WTC11 (cell line): ENCODE data around the gene ELN. TPM values are rescaled to one million over a fixed set of nuclear protein-coding genes. Genes with fewer than 3 reads are reported as not detected.

Experiments
- ATAC-seq: fragments of 200-7000 bp; cut with Tn5 transposase; 2 replicates; pipeline ENCODE4 v1.10.0; 2021; ENCODE audit warnings: mild to moderate bottlenecking, moderate library complexity
- CTCF ChIA-PET: fragments of 300-600 bp; sonication (Branson Sonifier 250); formaldehyde crosslinking; loops from one replicate; lab custom pipeline; 2021; ENCODE audit warnings: antibody characterized with exemption; lab: Charles Lee
- POLR2A ChIA-PET: fragments of 350-600 bp; sonication (Branson Sonifier 250); formaldehyde crosslinking; loops from one replicate; lab custom pipeline; 2021; ENCODE audit warnings: antibody characterized with exemption; lab: Charles Lee
- DNase-seq: peaks from one replicate; pipeline ENCODE4 v3.0.0; 2021; ENCODE audit warnings: low spot score
- H3K27ac Mint-ChIP-seq: 2 replicates; pipeline ENCODE4 v1.8.0; 2021; ENCODE audit warnings: mixed read lengths
- H3K27me3 Mint-ChIP-seq: 2 replicates; pipeline ENCODE4 v1.8.0; 2021; ENCODE audit warnings: low read depth, mild to moderate bottlenecking, moderate library complexity, mixed read lengths
- H3K36me3 Mint-ChIP-seq: 2 replicates; pipeline ENCODE4 v1.8.0; 2021; ENCODE audit warnings: mixed read lengths
- H3K4me1 Mint-ChIP-seq: 2 replicates; pipeline ENCODE4 v1.8.0; 2022; ENCODE audit warnings: mixed read lengths
- H3K4me3 Mint-ChIP-seq: 2 replicates; pipeline ENCODE4 v1.8.0; 2021; ENCODE audit warnings: mild to moderate bottlenecking, moderate library complexity, mixed read lengths
- H3K9me3 Mint-ChIP-seq: 2 replicates; pipeline ENCODE4 v1.8.0; 2021; ENCODE audit warnings: mixed read lengths
- ATF1 ChIP-seq: sonication (generic); formaldehyde crosslinking; IDR thresholded peaks from 2 replicates; pipeline ENCODE4 v1.8.1; 2023; ENCODE audit warnings: mild to moderate bottlenecking, moderate library complexity, missing genetic modification reagents
- CREM ChIP-seq: sonication (generic); formaldehyde crosslinking; IDR thresholded peaks from 2 replicates; pipeline ENCODE4 v1.8.1; 2022; ENCODE audit warnings: mild to moderate bottlenecking, missing genetic modification reagents, moderate library complexity
- E2F1 ChIP-seq: sonication (generic); formaldehyde crosslinking; IDR thresholded peaks from 2 replicates; pipeline ENCODE4 v1.8.0; 2022; ENCODE audit warnings: mild to moderate bottlenecking, missing genetic modification reagents
- ELF4 ChIP-seq: sonication (generic); formaldehyde crosslinking; IDR thresholded peaks from 2 replicates; pipeline ENCODE4 v1.8.1; 2022; ENCODE audit warnings: low read depth, mild to moderate bottlenecking, moderate library complexity, missing genetic modification reagents
- FOXP1 ChIP-seq: sonication (generic); formaldehyde crosslinking; IDR thresholded peaks from 2 replicates; pipeline ENCODE4 v1.8.0; 2022; ENCODE audit warnings: missing genetic modification reagents, mild to moderate bottlenecking, moderate library complexity, borderline replicate concordance
- HMGA2 ChIP-seq: fragments of 250-450 bp; sonication (Bioruptor Pico); IDR thresholded peaks from 2 replicates; pipeline ENCODE4 v1.4.0; 2021; ENCODE audit warnings: mild to moderate bottlenecking, moderate library complexity
- JUN ChIP-seq: sonication (generic); formaldehyde crosslinking; IDR thresholded peaks from 2 replicates; pipeline ENCODE4 v1.8.0; 2023; ENCODE audit warnings: mild to moderate bottlenecking, missing genetic modification reagents
- MAX ChIP-seq: sonication (generic); formaldehyde crosslinking; IDR thresholded peaks from 2 replicates; pipeline ENCODE4 v1.8.0; 2022; ENCODE audit warnings: mild to moderate bottlenecking, missing genetic modification reagents
- MXD4 ChIP-seq: fragments of 250-450 bp; sonication (Bioruptor Pico); IDR thresholded peaks from 2 replicates; pipeline ENCODE4 v1.8.0; 2021; ENCODE audit warnings: mild to moderate bottlenecking, moderate library complexity, borderline replicate concordance
- NFYB ChIP-seq: sonication (generic); formaldehyde crosslinking; conservative IDR thresholded peaks from 2 replicates; pipeline ENCODE4 v1.8.0; 2022; ENCODE audit warnings: low read depth, missing genetic modification reagents
- OVOL2 ChIP-seq: fragments of 250-450 bp; sonication (Bioruptor Pico); IDR thresholded peaks from 2 replicates; pipeline ENCODE4 v1.9.0; 2021; ENCODE audit warnings: mild to moderate bottlenecking, borderline replicate concordance
- RORB ChIP-seq: fragments of 250-450 bp; sonication (Bioruptor Pico); IDR thresholded peaks from 2 replicates; pipeline ENCODE4 v1.9.0; 2021; ENCODE audit warnings: mild to moderate bottlenecking
- SMAD3 ChIP-seq: sonication (generic); formaldehyde crosslinking; IDR thresholded peaks from 2 replicates; pipeline ENCODE4 v1.8.0; 2022; ENCODE audit warnings: missing genetic modification reagents, mild to moderate bottlenecking, borderline replicate concordance
- TEAD4 ChIP-seq: sonication (generic); formaldehyde crosslinking; IDR thresholded peaks from 2 replicates; pipeline ENCODE4 v1.8.0; 2022; ENCODE audit warnings: mild to moderate bottlenecking, missing genetic modification reagents
- USF2 ChIP-seq: sonication (generic); formaldehyde crosslinking; IDR thresholded peaks from 2 replicates; pipeline ENCODE4 v1.8.1; 2023; ENCODE audit warnings: mild to moderate bottlenecking, missing genetic modification reagents, moderate library complexity
- ZNF138 ChIP-seq: sonication (generic); formaldehyde crosslinking; conservative IDR thresholded peaks from 2 replicates; pipeline ENCODE4 v1.8.1; 2022; ENCODE audit warnings: mild to moderate bottlenecking, moderate library complexity, missing genetic modification reagents
- ZNF281 ChIP-seq: sonication (generic); formaldehyde crosslinking; IDR thresholded peaks from 2 replicates; pipeline ENCODE4 v1.8.0; 2023; ENCODE audit warnings: mild to moderate bottlenecking, missing genetic modification reagents
- ZNF317 ChIP-seq: sonication (generic); formaldehyde crosslinking; IDR thresholded peaks from 2 replicates; pipeline ENCODE4 v1.8.1; 2023; ENCODE audit warnings: low read depth, mild to moderate bottlenecking, moderate library complexity, missing genetic modification reagents, borderline replicate concordance
- ZNF396 ChIP-seq: fragments of 250-450 bp; sonication (Bioruptor Pico); IDR thresholded peaks from 2 replicates; pipeline ENCODE4 v1.8.0; 2021; ENCODE audit warnings: mild to moderate bottlenecking, moderate library complexity, borderline replicate concordance
- ZNF671 ChIP-seq: fragments of 250-450 bp; sonication (Bioruptor Pico); IDR thresholded peaks from 2 replicates; pipeline ENCODE4 v1.8.0; 2021; ENCODE audit warnings: mild to moderate bottlenecking
- total RNA-seq: library from RNA; stranded (reverse); gene quantifications from 3 replicates; pipeline ENCODE4 v1.2.3, GENCODE V29; 2021
- TF ChIP-seq, protein P1 (sequence below): sonication (generic); formaldehyde crosslinking; IDR thresholded peaks from 2 replicates; pipeline ENCODE4 v1.8.1; 2023; ENCODE audit warnings: mild to moderate bottlenecking, missing genetic modification reagents, moderate library complexity
- TF ChIP-seq, protein P2 (sequence below): sonication (generic); formaldehyde crosslinking; IDR thresholded peaks from 2 replicates; pipeline ENCODE4 v1.8.1; 2022; ENCODE audit warnings: mild to moderate bottlenecking, moderate library complexity, missing genetic modification reagents

The ELN gene
- total RNA-seq, 1 experiment from 2014 or later = 3.3 TPM

DNA sequence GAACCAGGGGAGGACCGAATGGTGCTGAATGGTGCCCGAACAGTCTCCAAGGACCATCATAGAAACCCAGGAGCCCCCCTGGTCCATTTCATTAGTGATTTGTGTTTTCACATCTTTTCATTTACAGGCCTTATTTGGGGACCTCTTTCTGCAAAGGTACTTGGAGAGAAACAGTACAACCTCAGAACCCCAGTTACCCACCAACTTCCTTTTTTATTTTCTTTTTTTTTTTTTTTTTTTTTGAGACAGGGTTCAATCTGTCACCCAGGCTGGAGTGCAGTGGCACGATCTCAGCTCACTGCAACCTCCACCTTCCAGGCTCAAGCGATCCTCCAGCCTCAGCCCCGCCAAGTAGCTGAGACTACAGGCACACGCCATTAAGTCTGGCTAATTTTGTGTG lies 13.0 kb upstream of the ELN start:
- no peaks in the 10 kb centered on the region for H3K36me3 Mint-ChIP-seq
- no peaks in the 10 kb centered on the region for H3K9me3 Mint-ChIP-seq
- H3K4me1 Mint-ChIP-seq = peaks cover 5% of the 10 kb centered on the region
- no peak for ATAC-seq
- ChIA-PET POLR2A (no interaction called here), CTCF (interaction anchor here (1.3 to 2.4 kb wide), 2 partner anchors 12 to 43 kb away, joined by 5 to 22 read pairs; partner anchors contain the start of gene ELN)
- no peak for DNase-seq
- no peaks in the 10 kb centered on the region for H3K27me3 Mint-ChIP-seq
- TF ChIP-seq CREM (CRISPR knock-in tag) (no peak), NFYB (CRISPR knock-in tag) (no peak), ZNF138 (CRISPR knock-in tag) (no peak), HMGA2 (no peak)
- no peak overlapping the region for H3K4me3 Mint-ChIP-seq
- no peak overlapping the region for H3K27ac Mint-ChIP-seq

DNA sequence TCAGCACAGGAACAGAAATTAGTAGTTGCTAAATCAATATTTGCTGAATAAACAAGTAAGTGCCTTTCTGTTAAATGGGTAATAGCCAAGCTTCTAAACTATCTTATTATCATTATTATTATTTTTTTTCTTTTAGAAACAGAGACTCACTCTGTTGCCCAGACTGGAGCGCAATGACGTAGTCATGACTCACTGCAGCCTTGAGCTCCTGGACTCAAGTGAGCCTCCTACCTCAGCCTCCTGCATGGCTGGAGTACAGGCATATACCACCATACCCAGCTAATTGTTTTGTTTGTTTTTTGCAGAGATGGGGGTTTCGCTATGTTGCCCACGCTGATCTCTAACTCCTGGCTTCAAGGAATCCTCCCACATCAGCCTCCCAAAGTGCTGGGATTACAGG lies 12.3 kb upstream of the ELN start:
- Mint-ChIP-seq H3K27ac (no peak overlapping the region), H3K27me3 (no peaks in the 10 kb centered on the region), H3K4me3 (no peak overlapping the region), H3K4me1 (peaks cover 5% of the 10 kb centered on the region), H3K9me3 (no peaks in the 10 kb centered on the region), H3K36me3 (no peaks in the 10 kb centered on the region)
- DNase-seq (no peak), ATAC-seq (no peak)
- TF ChIP-seq ZNF671 (CRISPR knock-in tag) = no peak
- TF ChIP-seq OVOL2 (CRISPR knock-in tag) = no peak
- no peak for TF ChIP-seq ZNF138 (CRISPR knock-in tag)
- no peak for TF ChIP-seq ATF1 (CRISPR knock-in tag)
- TF ChIP-seq, protein P1, sequence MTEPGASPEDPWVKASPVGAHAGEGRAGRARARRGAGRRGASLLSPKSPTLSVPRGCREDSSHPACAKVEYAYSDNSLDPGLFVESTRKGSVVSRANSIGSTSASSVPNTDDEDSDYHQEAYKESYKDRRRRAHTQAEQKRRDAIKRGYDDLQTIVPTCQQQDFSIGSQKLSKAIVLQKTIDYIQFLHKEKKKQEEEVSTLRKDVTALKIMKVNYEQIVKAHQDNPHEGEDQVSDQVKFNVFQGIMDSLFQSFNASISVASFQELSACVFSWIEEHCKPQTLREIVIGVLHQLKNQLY (CRISPR knock-in tag) = no peak
- no peak for TF ChIP-seq JUN (CRISPR knock-in tag)
- ChIA-PET POLR2A (no interaction called here), CTCF (interaction anchor here (2.4 kb wide), 1 partner anchor 11 kb away, joined by 22 read pairs; the partner anchor contains the start of gene ELN)

GRCh38 chr7:74017125-74017524 lies 10.8 kb upstream of the ELN start:
- no peak overlapping the region for H3K4me3 Mint-ChIP-seq
- DNase-seq = no peak
- CTCF ChIA-PET = interaction anchor here (2.3 kb wide), 1 partner anchor 10 kb away, joined by 12 read pairs; no protein-coding TSS in a partner anchor

More at GRCh38 chr7:74017125-74017524, 10.8 kb upstream of the ELN start:
- H3K9me3 Mint-ChIP-seq = no peaks in the 10 kb centered on the region
- H3K36me3 Mint-ChIP-seq = no peaks in the 10 kb centered on the region
- H3K27ac Mint-ChIP-seq = no peak overlapping the region
- POLR2A ChIA-PET = no interaction called here
- TF ChIP-seq MXD4 (CRISPR knock-in tag) = no peak
- TF ChIP-seq USF2 (CRISPR knock-in tag) = no peak
- no peak for TF ChIP-seq RORB
- no peak for TF ChIP-seq TEAD4 (CRISPR knock-in tag)
- no peak for TF ChIP-seq FOXP1 (CRISPR knock-in tag)
- no peak for TF ChIP-seq ZNF281
- TF ChIP-seq SMAD3 (CRISPR knock-in tag) = no peak
- no peak for TF ChIP-seq E2F1 (CRISPR knock-in tag)
- TF ChIP-seq MAX = no peak
- TF ChIP-seq, protein P2, sequence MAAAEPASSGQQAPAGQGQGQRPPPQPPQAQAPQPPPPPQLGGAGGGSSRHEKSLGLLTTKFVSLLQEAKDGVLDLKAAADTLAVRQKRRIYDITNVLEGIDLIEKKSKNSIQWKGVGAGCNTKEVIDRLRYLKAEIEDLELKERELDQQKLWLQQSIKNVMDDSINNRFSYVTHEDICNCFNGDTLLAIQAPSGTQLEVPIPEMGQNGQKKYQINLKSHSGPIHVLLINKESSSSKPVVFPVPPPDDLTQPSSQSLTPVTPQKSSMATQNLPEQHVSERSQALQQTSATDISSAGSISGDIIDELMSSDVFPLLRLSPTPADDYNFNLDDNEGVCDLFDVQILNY (CRISPR knock-in tag) = no peak
- TF ChIP-seq ZNF396 (CRISPR knock-in tag) = no peak
- TF ChIP-seq ELF4 (CRISPR knock-in tag) = no peak
- TF ChIP-seq ZNF317 (CRISPR knock-in tag) = no peak
- no peak for ATAC-seq
- H3K27me3 Mint-ChIP-seq = no peaks in the 10 kb centered on the region
- H3K4me1 Mint-ChIP-seq = peaks cover 5% of the 10 kb centered on the region
